Pancreas (tissue), 10 donors: ENCODE measurements around the gene NUP93. TPM values are rescaled to one million over a fixed set of nuclear protein-coding genes. Genes with fewer than 3 reads are reported as not detected.

Experiments used
- ATAC-seq, 4 donors: fragments of 200-7000 bp; cut with Tn5 transposase; one replicate each; pipeline versions ENCODE4 v1.8.0 to v1.9.1; 2020; ENCODE audit warnings: mild to moderate bottlenecking in 4 of 4, moderate library complexity in 4 of 4
- DNase-seq, 6 donors: peaks; one replicate each; pipeline ENCODE4 v3.0.0-alpha.2; 2020
- FAIRE-seq: peaks from 2 replicates; lab custom pipeline; 2012; peaks lifted over from hg19 to GRCh38; lab: Jason Lieb, UNC
- H3K27ac ChIP-seq, 4 donors: fragments of 200-600 bp; sonication (generic); 1 replicate in 3 of 4; 2 replicates in 1 of 4; pipeline versions ENCODE4 v1.5.0 to v1.8.0; 2020
- H3K27me3 ChIP-seq, 4 donors: fragments of 200-600 bp; one replicate each; pipeline ENCODE4 v1.8.0; 2021
- H3K36me3 ChIP-seq, 3 donors: fragments of 200-600 bp; sonication (generic) in 1 of 3; one replicate each; pipeline versions ENCODE4 v1.5.0 to v1.8.0; 2020 to 2021
- H3K4me1 ChIP-seq, 3 donors: fragments of 200-600 bp; one replicate each; pipeline ENCODE4 v1.8.0; 2021
- H3K4me3 ChIP-seq, 4 donors: fragments of 200-600 bp; sonication (generic) in 2 of 4; one replicate each; pipeline versions ENCODE4 v1.5.0 to v1.8.0; 2020 to 2021
- H3K9me3 ChIP-seq, 4 donors: fragments of 200-600 bp; one replicate each; pipeline ENCODE4 v1.8.0; 2021
- WGBS, 2 donors: extraction: QIAGEN DNeasy Blood & Tissue Kit; methylation state at CpG; one replicate each; pipeline ENCODE4 v1.1.7; 2013; 5-methylcytosine and 5-hydroxymethylcytosine counted together
- intact Hi-C, 3 donors: fragments of 100-400 bp; cut with DNase I; formaldehyde crosslinking; loops; one replicate each; pipeline versions ENCODE4 v1.11.1 to v1.14.2; 2022
- polyA plus RNA-seq, 2 donors: library from polyadenylated mRNA; stranded (reverse); fragments of 200-250 nt; gene quantifications; one replicate each; pipeline ENCODE4 v1.2.3, GENCODE V29; 2013
- total RNA-seq, 6 donors: library from RNA; stranded (reverse); fragmentation: NEBNext Ultra II Directional in 4 of 6; extraction: Animal tissue kit (Norgen Biotek cat#: 25700) in 4 of 6; gene quantifications; one replicate each; pipeline versions ENCODE4 v1.2.1 to v1.2.4, GENCODE V29; 2021 to 2023
- TF ChIP-seq, protein P1 (sequence below), 4 donors: fragments of 200-600 bp; sonication (generic) in 3 of 4; IDR thresholded peaks; one replicate each; pipeline versions ENCODE4 v1.5.0 to v1.8.0; 2021; ENCODE audit warnings: antibody characterized with exemption in 4 of 4
- donor health status: healthy with polysubstance abuse.
- donor health status: DM: no; HTN: no; CAD: no; lungs with moderate emphysema.
- donor health status: DM: no; HTN: no; CAD: no.
- donor health status: control.
- donor health status: control.
- donor health status: Bipolar disorder and iron deficiency.
- donor health status: DM: yes; HTN: yes; CAD: no.
- donor health status: DM: no; HTN: no; CAD: no.
- donor health status: DM: no; HTN: no; CAD: no.
- donor health status: DM: yes; HTN: yes; CAD: no.

The NUP93 gene
- total and polyA plus RNA-seq, 8 donors: 13.1 to 31.4 (median 21.2) TPM

DNA sequence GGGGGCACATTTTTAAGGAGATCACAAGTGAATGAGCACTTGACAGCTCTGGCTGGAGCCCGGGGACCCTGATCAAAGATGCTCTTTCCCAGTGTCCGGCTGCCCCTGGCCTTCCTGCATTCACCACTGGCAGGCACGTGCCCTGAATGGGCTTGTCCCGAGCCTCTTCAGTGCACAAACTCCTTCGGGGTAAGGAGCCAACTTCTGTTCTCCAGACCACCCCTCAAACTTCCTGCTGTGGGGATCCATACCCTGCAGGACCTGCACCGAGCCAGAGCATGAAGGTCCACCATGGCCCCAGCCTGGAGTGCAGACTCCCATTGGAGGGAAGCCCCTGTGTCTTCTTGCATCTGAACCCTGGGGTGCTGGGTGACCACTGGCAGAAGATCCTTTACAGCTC lies 125.3 kb downstream of the NUP93 start:
- intact Hi-C loops: no loop called here
- Histone ChIP-seq H3K36me3 (no peaks in the 10 kb centered on the region), H3K4me1 (no peaks in the 10 kb centered on the region), H3K9me3 (no peaks in the 10 kb centered on the region), H3K27ac (no peak overlapping the region), H3K27me3 (no peaks in the 10 kb centered on the region), H3K4me3 (no peak overlapping the region)
- 91 to 95% methylated on average over 6 of the region's 6 CpGs for WGBS, 2 donors
- TF ChIP-seq, protein P1, sequence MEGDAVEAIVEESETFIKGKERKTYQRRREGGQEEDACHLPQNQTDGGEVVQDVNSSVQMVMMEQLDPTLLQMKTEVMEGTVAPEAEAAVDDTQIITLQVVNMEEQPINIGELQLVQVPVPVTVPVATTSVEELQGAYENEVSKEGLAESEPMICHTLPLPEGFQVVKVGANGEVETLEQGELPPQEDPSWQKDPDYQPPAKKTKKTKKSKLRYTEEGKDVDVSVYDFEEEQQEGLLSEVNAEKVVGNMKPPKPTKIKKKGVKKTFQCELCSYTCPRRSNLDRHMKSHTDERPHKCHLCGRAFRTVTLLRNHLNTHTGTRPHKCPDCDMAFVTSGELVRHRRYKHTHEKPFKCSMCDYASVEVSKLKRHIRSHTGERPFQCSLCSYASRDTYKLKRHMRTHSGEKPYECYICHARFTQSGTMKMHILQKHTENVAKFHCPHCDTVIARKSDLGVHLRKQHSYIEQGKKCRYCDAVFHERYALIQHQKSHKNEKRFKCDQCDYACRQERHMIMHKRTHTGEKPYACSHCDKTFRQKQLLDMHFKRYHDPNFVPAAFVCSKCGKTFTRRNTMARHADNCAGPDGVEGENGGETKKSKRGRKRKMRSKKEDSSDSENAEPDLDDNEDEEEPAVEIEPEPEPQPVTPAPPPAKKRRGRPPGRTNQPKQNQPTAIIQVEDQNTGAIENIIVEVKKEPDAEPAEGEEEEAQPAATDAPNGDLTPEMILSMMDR (IDR thresholded peaks at IDR 0.05): no peak
- ATAC-seq: no peak
- FAIRE-seq: no peak
- DNase-seq: peak in 1 of 6 donors; percentile 22

DNA sequence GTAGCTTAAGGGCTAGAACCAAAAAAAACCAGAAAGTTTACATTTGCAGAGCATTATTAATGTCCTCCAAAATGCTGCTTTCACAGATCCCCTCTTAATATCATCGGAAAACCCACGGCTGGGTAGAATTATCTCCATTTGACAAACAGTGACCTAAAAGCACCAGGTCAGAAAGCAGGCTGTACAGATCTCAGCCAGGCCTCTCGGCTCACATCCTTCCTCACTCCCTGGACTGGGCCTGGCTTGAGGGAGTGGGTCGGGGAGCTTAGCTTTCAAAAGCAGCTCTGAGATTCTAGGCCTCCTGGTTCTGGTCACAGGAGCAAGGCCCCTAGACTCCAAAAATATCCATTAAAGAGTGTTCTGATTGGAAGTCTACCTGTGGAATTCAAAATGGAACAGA lies 126.0 kb downstream of the NUP93 start:
- no peak for FAIRE-seq
- DNase-seq: peak in 1 of 6 donors; percentile 23
- H3K27me3 ChIP-seq: no peaks in the 10 kb centered on the region
- no peak overlapping the region for H3K4me3 ChIP-seq
- H3K4me1 ChIP-seq: peaks cover 0 to 1% (median 0%) of the 10 kb centered on the region in 3 donors
- H3K36me3 ChIP-seq: no peaks in the 10 kb centered on the region
- TF ChIP-seq, protein P1 (IDR thresholded peaks at IDR 0.05): no peak
- WGBS, 2 donors: 72 to 83% methylated on average over 4 of the region's 4 CpGs
- H3K9me3 ChIP-seq: no peaks in the 10 kb centered on the region
- intact Hi-C loops: no loop called here
- no peak overlapping the region for H3K27ac ChIP-seq
- ATAC-seq: no peak

DNA sequence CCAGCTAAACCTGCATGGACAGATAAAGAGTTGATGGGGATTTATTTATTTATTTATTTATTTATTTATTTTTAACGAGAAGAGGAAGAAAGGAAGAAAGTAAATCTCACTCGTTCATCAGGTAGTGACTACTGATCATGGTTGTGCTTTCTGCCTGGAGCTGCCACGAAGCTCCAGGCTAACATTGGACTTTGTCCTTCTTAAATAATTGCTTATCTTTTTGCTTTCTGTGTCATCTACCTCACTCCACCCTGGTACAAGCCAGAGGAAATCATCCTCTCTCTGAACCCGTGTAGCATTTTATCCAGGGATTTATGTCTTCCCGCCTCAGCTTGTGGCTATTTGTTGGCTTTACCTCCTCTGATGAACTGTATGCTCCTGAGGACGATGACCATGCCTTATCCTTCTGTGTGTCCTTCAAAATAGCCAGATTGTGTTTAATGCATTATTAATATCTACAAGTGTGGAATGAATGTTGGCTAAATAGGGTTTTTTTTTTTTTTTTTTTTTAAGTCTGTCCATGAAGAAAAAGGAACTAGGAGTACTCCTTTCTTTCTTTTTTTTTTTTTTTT lies 127.0 kb downstream of the NUP93 start:
- intact Hi-C loops: no loop called here
- H3K4me3 ChIP-seq: no peak overlapping the region

DNA sequence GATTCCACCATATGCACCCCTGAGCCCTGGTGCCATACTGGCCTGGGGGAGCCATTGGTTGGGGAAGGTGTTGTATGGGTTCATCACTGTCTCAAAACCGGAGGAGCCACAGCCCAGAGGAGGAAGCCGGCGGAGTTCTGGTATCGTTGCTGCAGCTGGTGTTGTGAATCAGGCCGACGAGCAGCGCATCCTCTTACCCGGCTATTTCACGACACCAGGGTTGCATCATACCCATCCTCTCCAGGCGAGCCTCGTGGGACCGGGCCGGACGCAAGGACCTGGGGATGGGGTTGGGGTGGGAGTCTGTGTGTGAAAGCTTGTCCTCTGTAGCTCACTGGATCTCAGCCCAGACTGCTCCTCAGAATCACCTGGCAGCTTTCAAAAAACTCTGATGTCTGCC lies 128.4 kb downstream of the NUP93 start:
- FAIRE-seq: no peak
- WGBS, 2 donors: 91 to 98% methylated on average over 14 of the region's 14 CpGs

More for the DNA sequence above, 127.0 kb downstream of the NUP93 start:
- TF ChIP-seq, protein P1 (IDR thresholded peaks at IDR 0.05): no peak
- Histone ChIP-seq H3K27me3 (no peaks in the 10 kb centered on the region), H3K9me3 (no peaks in the 10 kb centered on the region), H3K4me1 (peaks cover 0 to 4% (median 0%) of the 10 kb centered on the region in 3 donors), H3K36me3 (no peaks in the 10 kb centered on the region), H3K27ac (no peak overlapping the region)
- DNase-seq (no peak), FAIRE-seq (no peak), ATAC-seq (peak in 3 of 4 donors; percentile 34 to 53 (median 42))
- 28 to 30% methylated on average over 6 of the region's 6 CpGs for WGBS, 2 donors

DNA sequence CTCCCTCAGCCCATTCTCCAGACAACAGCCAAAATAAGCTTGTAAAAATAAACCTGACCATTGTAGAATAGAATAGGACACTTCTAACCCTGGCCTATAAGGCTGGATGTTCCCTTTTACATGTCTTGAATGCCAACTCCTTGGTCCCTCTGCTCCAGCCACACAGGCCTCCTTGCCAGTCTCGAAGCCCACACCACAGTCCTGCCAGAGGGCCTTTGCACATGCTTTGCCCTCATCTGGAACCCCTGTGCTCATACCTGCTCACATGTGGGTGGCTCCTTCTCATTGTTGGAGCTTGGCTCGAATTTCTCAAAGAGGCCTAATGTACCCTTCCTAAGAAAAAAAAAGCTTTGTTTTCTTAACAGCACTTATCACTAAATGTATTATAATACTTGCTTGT lies 129.7 kb downstream of the NUP93 start:
- FAIRE-seq (no peak), ATAC-seq (no peak), DNase-seq (no peak)
- Histone ChIP-seq H3K36me3 (no peaks in the 10 kb centered on the region), H3K9me3 (no peaks in the 10 kb centered on the region), H3K4me3 (no peak overlapping the region), H3K4me1 (peaks cover 0 to 4% (median 0%) of the 10 kb centered on the region in 3 donors), H3K27ac (no peak overlapping the region), H3K27me3 (no peaks in the 10 kb centered on the region)
- TF ChIP-seq, protein P1 (IDR thresholded peaks at IDR 0.05): no peak
- intact Hi-C loops: no loop called here
- WGBS, 2 donors: 84 to 89% methylated on average over 2 of the region's 2 CpGs

More for the DNA sequence above, 128.4 kb downstream of the NUP93 start:
- Histone ChIP-seq H3K27ac (no peak overlapping the region), H3K4me3 (no peak overlapping the region), H3K27me3 (no peaks in the 10 kb centered on the region), H3K4me1 (peaks cover 0 to 4% (median 0%) of the 10 kb centered on the region in 3 donors), H3K9me3 (no peaks in the 10 kb centered on the region), H3K36me3 (no peaks in the 10 kb centered on the region)
- ATAC-seq: peak in 1 of 4 donors; percentile 17
- no peak for DNase-seq
- TF ChIP-seq, protein P1 (IDR thresholded peaks at IDR 0.05): no peak
- intact Hi-C loops: no loop called here
